ENCODE data around the gene EXOC1.
A peak's percentile ranks its signal among the peaks of the same experiment; 100 is the strongest.
"Not testable (repeated sequence)": the region's sequence is repeated elsewhere in the genome, so short reads cannot be mapped to it uniquely, and the experiment has no call there.

The EXOC1 gene

DNA sequence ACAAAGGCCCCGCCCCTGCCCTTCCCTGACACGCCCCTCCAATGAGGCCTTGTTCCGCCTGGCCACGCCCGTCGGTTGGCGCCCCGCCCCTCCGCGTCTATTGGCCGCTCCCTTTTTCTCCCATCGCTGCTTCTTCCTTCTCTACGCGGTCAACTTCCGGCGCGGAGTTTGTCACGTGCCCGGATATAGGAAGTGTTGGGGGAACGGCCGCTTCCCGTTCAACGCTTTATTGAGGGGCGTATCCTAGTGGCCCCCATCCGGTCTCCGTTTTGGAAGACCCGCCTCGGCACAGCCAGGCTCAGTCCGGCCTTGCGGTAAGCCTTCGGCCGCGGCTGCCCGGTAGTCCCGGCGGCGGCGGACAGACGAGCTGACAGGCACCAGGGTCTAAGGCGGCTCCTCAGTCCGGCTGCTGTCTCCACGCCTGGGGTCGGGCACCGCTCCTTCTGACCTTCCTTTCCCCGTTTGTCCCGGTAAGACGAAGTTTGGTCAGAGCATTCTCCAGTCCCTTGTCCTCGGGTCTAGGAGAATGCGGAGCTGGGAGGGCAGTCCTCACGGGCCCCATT is at the start of gene EXOC1:
Gene EXOC1, plus strand, starts transcription at position 165 of the 563 bp plus-strand sequence. CDS start 4,676 bp downstream, outside the sequence.
- peak; percentile 93 for DNase-seq

DNA sequence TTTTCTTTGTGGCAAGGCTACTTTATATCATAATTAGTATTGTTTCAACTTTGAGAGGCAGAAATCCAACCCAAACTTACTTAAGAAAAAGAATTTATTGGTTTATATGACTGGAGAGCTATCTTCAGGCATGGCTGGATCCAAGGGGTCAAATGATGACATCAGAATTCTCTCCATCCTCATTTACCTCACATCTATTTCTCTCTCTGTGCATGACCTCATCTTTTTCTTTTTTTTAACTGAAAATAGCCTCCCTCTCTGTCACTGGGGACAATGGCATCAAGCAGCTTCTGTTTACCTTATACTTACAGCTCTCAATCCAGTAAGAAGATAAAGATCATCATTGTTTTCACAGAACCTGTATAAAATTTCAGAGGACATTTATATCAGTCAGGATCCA is 45.9 kb upstream of the EXOC1 start:
- DNase-seq, result no peak

DNA sequence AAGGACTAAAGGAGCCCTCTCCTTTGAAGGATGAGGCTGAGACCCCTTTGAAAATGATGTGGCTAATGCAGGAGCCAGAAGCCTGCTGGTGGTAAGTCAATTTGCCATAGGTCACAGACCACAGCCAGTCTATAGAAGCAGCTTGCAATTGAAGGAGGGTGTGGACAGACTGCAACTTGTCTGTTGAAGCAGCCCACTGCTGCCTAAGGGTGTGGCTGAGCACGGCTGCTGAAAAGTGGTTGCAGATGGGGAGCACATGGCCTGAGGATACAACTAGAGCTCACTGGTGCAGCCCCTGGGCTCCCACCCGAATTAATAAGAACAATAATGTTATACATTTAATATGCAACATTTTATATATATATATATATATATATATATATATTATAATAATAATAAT is 45.3 kb upstream of the EXOC1 start:
- DNase-seq, result peak; percentile 13

DNA sequence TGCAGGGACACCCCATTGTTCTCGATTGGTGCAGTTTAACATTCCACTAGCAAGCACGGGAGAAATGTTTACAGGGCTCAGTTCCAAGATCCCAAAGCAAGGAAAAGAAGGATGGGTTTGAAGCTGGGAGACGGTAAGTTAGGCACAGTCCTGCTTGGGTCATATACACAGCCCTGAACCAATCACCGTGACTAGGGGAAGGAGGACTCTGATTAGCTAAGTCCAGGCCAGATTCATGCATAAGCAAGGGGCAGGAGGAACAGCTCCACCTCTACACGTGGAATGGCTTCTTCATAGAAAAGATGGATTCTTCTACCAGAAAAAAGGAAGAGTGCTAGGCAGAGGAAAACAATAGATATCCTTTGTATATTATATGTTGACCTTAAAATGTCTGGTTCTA is 44.8 kb upstream of the EXOC1 start:
- DNase-seq, result no peak

DNA sequence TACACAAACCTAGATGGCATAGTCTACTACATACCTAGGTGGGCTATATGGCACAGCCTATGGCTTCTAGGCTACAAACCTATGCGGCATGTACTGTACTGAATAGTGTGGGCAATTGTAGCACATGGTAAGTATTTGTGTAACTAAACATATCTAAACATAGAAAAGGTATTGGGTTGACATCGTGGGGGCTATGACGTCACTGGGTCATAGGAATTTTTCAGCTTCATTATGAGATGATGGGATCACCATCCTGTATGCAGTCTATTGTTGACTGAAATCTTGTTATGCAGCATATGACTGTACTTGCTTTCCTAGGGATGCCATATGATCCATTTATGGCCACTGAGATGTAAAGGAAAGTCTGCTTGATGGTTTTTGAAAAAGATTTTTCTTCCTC is 35.8 kb upstream of the EXOC1 start:
- DNase-seq, result no peak

- no peak for DNase-seq
Observed at GRCh38 chr4:55819634-55820033, 33.8 kb upstream of the EXOC1 start, which contains the start of gene EXOC1L. Gene EXOC1L, plus strand, starts transcription at chr4:55819790. Its CDS starts 237 bp downstream, at chr4:55820027.

DNA sequence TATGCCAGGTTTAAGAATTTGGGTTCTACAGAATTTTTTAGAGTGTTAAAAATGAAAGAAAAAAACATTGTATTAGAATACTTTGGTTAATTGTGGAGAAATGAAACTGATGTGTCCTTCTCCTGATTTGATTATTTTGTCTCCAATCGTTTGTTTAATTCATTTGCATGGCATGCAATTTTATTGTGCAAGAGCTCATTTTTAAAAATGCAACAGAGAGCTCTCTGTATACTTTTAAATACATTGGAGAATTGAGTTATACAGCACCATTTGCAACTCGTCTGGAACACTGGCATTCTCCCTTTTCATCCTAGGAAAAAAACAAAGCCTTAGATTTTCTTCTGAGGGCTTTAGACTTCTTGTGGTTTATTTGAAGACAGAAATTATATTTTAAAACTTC is 33.2 kb upstream of the EXOC1 start:
- no peak for DNase-seq

GRCh38 chr4:55822329-55822728 is 31.1 kb upstream of the EXOC1 start:
- DNase-seq, result no peak

- no peak for DNase-seq
Observed at GRCh38 chr4:55824865-55825264, 28.6 kb upstream of the EXOC1 start.

- DNase-seq, result no peak
Observed at GRCh38 chr4:55826986-55827385, 26.5 kb upstream of the EXOC1 start.

GRCh38 chr4:55827582-55827981 is 25.9 kb upstream of the EXOC1 start:
- DNase-seq, result no peak

GRCh38 chr4:55830048-55830447 is 23.4 kb upstream of the EXOC1 start:
- no peak for DNase-seq

- no peak for DNase-seq
Observed at GRCh38 chr4:55830716-55831115, 22.7 kb upstream of the EXOC1 start.

DNA sequence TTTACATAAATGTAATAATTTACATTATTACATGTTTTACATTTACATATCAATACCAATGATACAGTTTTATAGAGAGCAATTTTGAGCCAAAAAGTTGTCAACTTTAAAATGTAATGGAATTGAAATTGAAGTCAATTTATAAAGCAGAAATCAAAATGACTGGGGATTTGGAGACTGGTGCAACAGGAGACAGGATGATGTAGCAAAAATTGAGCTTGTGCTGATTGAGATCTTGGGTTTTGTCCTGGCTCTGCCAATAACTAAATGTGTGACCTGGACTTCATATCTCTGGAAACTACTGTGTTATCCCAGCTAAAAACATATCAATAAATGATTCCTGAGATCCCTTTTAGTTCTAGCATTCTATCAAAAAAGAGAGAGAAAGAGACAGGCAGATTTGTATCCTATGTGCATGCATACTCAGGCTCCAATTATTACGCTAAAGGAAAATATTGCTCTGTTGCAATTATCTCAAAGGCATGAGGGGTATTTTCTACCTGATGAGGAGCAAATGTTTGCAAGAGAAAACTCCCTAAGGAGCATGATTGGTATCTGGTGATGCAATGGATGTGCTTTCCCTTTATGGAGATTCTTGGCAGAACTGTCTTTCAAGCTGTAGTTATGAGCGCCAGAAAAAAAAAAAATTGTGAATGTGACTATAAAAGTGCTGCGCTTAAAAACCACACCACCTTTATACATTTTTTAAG is 19.2 kb upstream of the EXOC1 start:
- DNase-seq, result no peak

GRCh38 chr4:55837903-55838302 is 15.5 kb upstream of the EXOC1 start:
- no peak for DNase-seq

GRCh38 chr4:55838356-55838755 is 15.1 kb upstream of the EXOC1 start:
- DNase-seq, result no peak

DNA sequence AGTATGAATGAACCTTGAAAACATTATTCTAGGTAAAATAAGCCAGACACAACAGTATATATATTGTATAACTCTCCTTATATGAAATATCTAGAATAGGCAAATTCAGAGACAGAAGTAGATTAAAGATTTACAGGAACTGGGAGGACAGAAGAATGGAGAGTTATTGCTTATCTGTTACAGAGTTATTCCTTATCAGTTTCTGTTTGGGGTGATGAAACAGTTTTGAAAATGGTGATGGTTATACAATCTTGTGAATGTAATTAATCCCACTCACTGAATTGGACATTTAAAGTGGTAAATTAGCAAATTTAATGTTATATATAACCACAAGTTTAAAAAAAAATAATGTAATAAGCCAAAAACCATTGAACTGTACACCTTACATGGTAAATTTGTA is 14.5 kb upstream of the EXOC1 start:
- no peak for DNase-seq

DNA sequence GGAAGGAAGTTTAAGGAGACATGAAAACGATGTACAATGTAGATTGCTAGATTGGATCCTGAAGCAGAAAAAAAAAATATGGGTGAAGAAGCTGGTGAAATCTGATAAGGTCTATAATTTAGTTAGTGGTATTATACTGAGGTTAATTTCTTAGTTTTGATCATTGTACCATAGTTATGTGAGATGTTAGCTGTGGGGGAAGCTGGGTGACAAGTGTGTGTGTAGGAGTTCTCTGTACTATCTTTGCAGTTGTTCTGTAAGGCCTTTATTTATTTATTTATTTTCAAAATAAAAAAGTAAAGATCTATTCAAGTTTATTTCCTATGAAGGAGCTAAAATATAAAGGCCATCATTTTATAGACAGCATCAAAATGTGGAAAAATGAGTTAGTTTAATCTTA is 12.5 kb upstream of the EXOC1 start:
- DNase-seq, result no peak

- not testable (repeated sequence) for DNase-seq
Observed at GRCh38 chr4:55841373-55842239, 11.8 kb upstream of the EXOC1 start.

- not testable (repeated sequence) for DNase-seq
Observed at GRCh38 chr4:55842312-55842711, 11.1 kb upstream of the EXOC1 start.

DNA sequence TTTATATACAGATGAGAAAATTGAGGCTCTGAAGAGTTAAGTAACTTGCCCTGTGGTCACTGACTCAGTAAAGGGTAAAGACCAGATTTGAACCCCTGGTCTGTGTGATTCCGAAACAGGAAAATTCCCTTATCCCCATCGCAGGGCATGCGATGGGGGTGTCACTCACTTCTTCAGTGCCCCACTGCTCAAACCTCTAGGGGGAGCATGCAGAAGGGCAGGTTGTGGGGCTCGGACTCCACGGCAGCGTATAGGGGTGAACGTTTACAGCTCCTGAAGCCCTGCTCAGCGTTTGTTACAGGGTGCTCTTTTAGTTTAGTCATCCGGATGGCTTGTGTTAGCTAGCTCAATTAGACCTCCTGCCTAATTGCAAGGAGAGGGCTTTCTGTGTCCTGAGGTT is 3.7 kb upstream of the EXOC1 start:
- DNase-seq, result no peak

DNA sequence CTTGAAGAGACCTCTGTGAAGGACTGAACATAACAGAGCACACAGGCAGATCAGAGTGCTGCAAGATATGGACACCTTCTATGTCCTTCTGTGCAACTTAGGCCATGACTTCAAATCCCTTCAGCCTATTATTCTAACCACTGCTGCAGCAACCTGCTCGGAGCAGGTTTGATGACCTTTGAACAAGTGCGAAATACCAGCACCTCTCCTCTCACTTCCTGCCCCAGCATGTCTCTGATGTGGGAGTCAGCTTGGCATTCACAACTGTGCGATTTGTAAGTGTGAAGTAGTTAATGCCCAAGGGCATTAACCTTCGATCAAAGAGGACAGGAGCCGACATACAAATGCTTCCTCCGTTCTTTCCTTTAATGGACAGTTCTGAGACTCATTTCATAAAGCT is 1.6 kb upstream of the EXOC1 start:
- no peak for DNase-seq

- DNase-seq, result no peak
Observed at GRCh38 chr4:55854129-55854528, 681 bp downstream of the EXOC1 start.

GRCh38 chr4:55857586-55857985 is 4.1 kb downstream of the EXOC1 start:
- DNase-seq, result no peak

Measured in DMS153 (cell line).